ENCODE measurements around the gene PBX4. TPM values are rescaled to one million over a fixed set of nuclear protein-coding genes. Genes with fewer than 3 reads are reported as not detected.

PBX4 gene
- total RNA-seq, 1 donor: 0.45 TPM

GRCh38 chr19:19514881-19515641, 103.4 kb downstream of the PBX4 start, which contains the start of gene TSSK6:
Gene TSSK6 (minus strand): TSS chr19:19515548. CDS start chr19:19515427, 121 bp downstream.
- TF ChIP-seq CTCF (IDR thresholded peaks at IDR 0.05; ENCODE audit: insufficient read depth, low read length): no peak
- H3K4me3 ChIP-seq (ENCODE audit: low read depth, low read length): peak within 1 kb of the TSS; percentile 91
- no peak for DNase-seq (ENCODE audit: low read depth)

GRCh38 chr19:19514215-19514657, 104.3 kb downstream of the PBX4 start:
- H3K4me3 ChIP-seq (ENCODE audit: low read depth, low read length): peak overlapping the region; percentile 9
- no peak for TF ChIP-seq CTCF (IDR thresholded peaks at IDR 0.05; ENCODE audit: insufficient read depth, low read length)
- peak; percentile 58 for DNase-seq (ENCODE audit: low read depth)

- TF ChIP-seq CTCF (IDR thresholded peaks at IDR 0.05; ENCODE audit: insufficient read depth, low read length): no peak
- no peak overlapping the region for H3K4me3 ChIP-seq (ENCODE audit: low read depth, low read length)
- no peak for DNase-seq (ENCODE audit: low read depth)
These were observed 104.8 kb downstream of the PBX4 start for GRCh38 chr19:19513682-19514081.

Other genes starting within 250 kb of the PBX4 start
- gene GATAD2A, start 213.0 kb downstream of the PBX4 start, total RNA-seq (ENCODE audit: low replicate concordance): 36.7 and 46.4 TPM in 2 replicates
- gene TSSK6, start 103.1 kb downstream of the PBX4 start, total RNA-seq (ENCODE audit: low replicate concordance): 1.9 and 4.3 TPM in 2 replicates
- gene NDUFA13, start 102.5 kb downstream of the PBX4 start, total RNA-seq (ENCODE audit: low replicate concordance): 127 and 166 TPM in 2 replicates
- 0.45 and 1.4 TPM in 2 replicates for gene YJEFN3, start 89.8 kb downstream of the PBX4 start, total RNA-seq (ENCODE audit: low replicate concordance)
- gene CILP2, start 80.4 kb downstream of the PBX4 start, total RNA-seq (ENCODE audit: low replicate concordance): 0.18 and 2.5 TPM in 2 replicates
- gene LPAR2, start 9.5 kb upstream of the PBX4 start, total RNA-seq (ENCODE audit: low replicate concordance): 0.33 and 1.1 TPM in 2 replicates
- 2.0 and 3.2 TPM in 2 replicates for gene GMIP, start 25.0 kb upstream of the PBX4 start, total RNA-seq (ENCODE audit: low replicate concordance)
- gene ATP13A1, start 45.0 kb upstream of the PBX4 start, total RNA-seq (ENCODE audit: low replicate concordance): 35.1 and 173 TPM in 2 replicates
- gene ZNF101, start 50.2 kb upstream of the PBX4 start, total RNA-seq (ENCODE audit: low replicate concordance): 3.0 and 6.8 TPM in 2 replicates
- 3.8 and 4.6 TPM in 2 replicates for gene ZNF14, start 114.4 kb upstream of the PBX4 start, total RNA-seq (ENCODE audit: low replicate concordance)
- gene ZNF506, start 203.1 kb upstream of the PBX4 start, total RNA-seq (ENCODE audit: low replicate concordance): 7.1 and 14.8 TPM in 2 replicates
- 2.3 and 7.0 TPM in 2 replicates for gene ZNF253, start 247.2 kb upstream of the PBX4 start, total RNA-seq (ENCODE audit: low replicate concordance)